Ovary (tissue), 10 donors: ENCODE results near the gene DPYSL5. TPM values are rescaled to one million over a fixed set of nuclear protein-coding genes. Genes with fewer than 3 reads are reported as not detected.

Source experiments
- DNase-seq, 5 donors: peaks; one replicate each; pipeline ENCODE4 v3.0.0-alpha.2; 2019 to 2020
- H3K27ac ChIP-seq, 2 donors: fragments of 200-600 bp; one replicate each; pipeline versions ENCODE4 v1.5.1 to v1.8.0; 2019 to 2022
- H3K27me3 ChIP-seq: fragments of 200-600 bp; one replicate; pipeline ENCODE4 v1.8.0; 2022
- H3K36me3 ChIP-seq: fragments of 200-600 bp; sonication (generic); one replicate; pipeline ENCODE4 v1.5.1; 2019
- H3K4me1 ChIP-seq: one replicate; pipeline ENCODE4 v1.8.1; 2013; ENCODE audit warnings: mild to moderate bottlenecking, moderate library complexity; ENCODE audit not compliant: insufficient read depth
- H3K4me3 ChIP-seq: fragments of 200-600 bp; sonication (generic); one replicate; pipeline ENCODE4 v1.5.1; 2017
- H3K9me3 ChIP-seq, 2 donors: fragments of 200-600 bp in 1 of 2; sonication (generic) in 1 of 2; one replicate each; pipeline versions ENCODE4 v1.5.1 to v1.8.1; 2013 to 2019; ENCODE audit warnings: mild to moderate bottlenecking in 1 of 2, moderate library complexity in 1 of 2
- CTCF ChIP-seq, 3 donors: fragments of 450-650 bp in 2 of 3; fragments of 200-600 bp in 1 of 3; IDR thresholded peaks; one replicate each; pipeline versions ENCODE4 v1.5.1 to v1.8.0; 2016 to 2022; ENCODE audit warnings: antibody characterized with exemption in 3 of 3, mild to moderate bottlenecking in 1 of 3
- EP300 ChIP-seq: sonication (generic); formaldehyde crosslinking; IDR thresholded peaks from one replicate; pipeline ENCODE4 v1.6.1; 2017; ENCODE audit warnings: antibody characterized with exemption
- POLR2A ChIP-seq: fragments of 450-650 bp; IDR thresholded peaks from one replicate; pipeline ENCODE4 v1.6.1; 2017; ENCODE audit warnings: antibody characterized with exemption, mild to moderate bottlenecking, moderate library complexity
- WGBS, 3 donors: extraction: QIAGEN DNeasy Blood & Tissue Kit in 1 of 3; methylation state at CpG; one replicate each; pipeline versions ENCODE4 v1.1.5 to v1.1.7; 2013 to 2017; 5-methylcytosine and 5-hydroxymethylcytosine counted together
- intact Hi-C, 4 donors: fragments of 100-400 bp; cut with DNase I; formaldehyde crosslinking; loops; one replicate each; pipeline versions ENCODE4 v1.11.0 to v1.15.1; 2022 to 2023
- long read RNA-seq, 3 donors: library from polyadenylated mRNA in 2 of 3; unstranded in 2 of 3; transcript quantifications; one replicate each; pipeline ENCODE4 v2.0.0 and lab custom pipeline, GENCODE V29; 2021 to 2026
- polyA plus RNA-seq, 2 donors: library from polyadenylated mRNA; stranded (reverse); fragments of 200-250 nt in 1 of 2; fragments of 350-450 nt in 1 of 2; fragmentation: Illumina TruSeq in 1 of 2; extraction: RNeasy Lipid Tissue Mini Kit (QIAGEN cat#74804) in 1 of 2; gene quantifications; one replicate each; pipeline ENCODE4 v1.2.3, GENCODE V29; 2013 to 2014
- total RNA-seq, 7 donors: library from RNA; depleted of rRNA in 2 of 7; stranded (reverse); fragments of >200 nt in 2 of 7; fragmentation: NEBNext Ultra II Directional in 3 of 7; extraction: Animal tissue kit (Norgen Biotek cat#: 25700) in 3 of 7; gene quantifications; one replicate each; pipeline versions ENCODE4 v1.1.0 to v1.2.4, GENCODE V29; 2016 to 2023
- donor health status: DM: no; HTN: no; CAD: no; lungs with moderate emphysema.
- donor health status: DM: no; HTN: no; CAD: no.
- donor health status: Bipolar disorder and iron deficiency.
- donor health status: DM: yes; HTN: yes; CAD: no.
- donor health status: DM: no; HTN: no; CAD: no.
- donor health status: DM: yes; HTN: yes; CAD: no.

DPYSL5 gene
- total RNA-seq (under 1 TPM in 4 of 7 donors, not detected in 3; 0.11 to 0.78 (median 0.26) TPM), polyA plus RNA-seq (under 1 TPM; 0.05 to 0.16 TPM)
- long read RNA-seq, donor 1, partial matches to known transcripts, result 0 of 2 reads
- long read RNA-seq, donor 1, other reads (novel, unspliced or antisense), result 2 of 2 reads
- long read RNA-seq, donor 2, full-length matches to known transcripts, result 10 of 10 reads
- long read RNA-seq, donor 2, partial matches to known transcripts, result 0 of 10 reads
- long read RNA-seq, donor 2, other reads (novel, unspliced or antisense), result 0 of 10 reads
- long read RNA-seq, donor 3, result 0 reads

- Histone ChIP-seq H3K9me3 (no peaks in the 10 kb centered on the region), H3K27ac (no peak within 1 kb of the TSS), H3K36me3 (no peaks in the 10 kb centered on the region), H3K4me3 (peak within 1 kb of the TSS; percentile 25), H3K4me1 (peaks cover 13% of the 10 kb centered on the region), H3K27me3 (peaks cover 5% of the 10 kb centered on the region)
- TF ChIP-seq POLR2A (no peak), CTCF (IDR thresholded peaks at IDR 0.05) (no peak), EP300 (no peak)
- intact Hi-C loops, result loop anchor here (2.0 to 10.0 kb wide), 6 partner anchors 77 to 457 kb away; partner anchors contain the start of genes TRIM54 (in 2 of the 4) and UCN (in 1 of the 4)
- peak in 3 of 5 donors; percentile 20 to 40 (median 23) for DNase-seq
- WGBS, 3 donors, result 0 to 1% (median 0%) methylated on average over 45 to 83 of the region's 83 CpGs
Observed at GRCh38 chr2:26847655-26848335, at the start of gene DPYSL5. Gene DPYSL5, plus strand, starts transcription at chr2:26848132. Its CDS starts 50,368 bp downstream, at chr2:26898500.

GRCh38 chr2:26801328-26801727 is 46.6 kb upstream of the DPYSL5 start:
- intact Hi-C loops, result no loop called here
- 73 to 88% (median 77%) methylated on average over 4 of the region's 4 CpGs for WGBS, 3 donors

GRCh38 chr2:26801796-26802195 is 46.1 kb upstream of the DPYSL5 start:
- no peaks in the 10 kb centered on the region for H3K9me3 ChIP-seq
- H3K27me3 ChIP-seq, result no peaks in the 10 kb centered on the region
- H3K4me3 ChIP-seq, result no peak overlapping the region
- TF ChIP-seq POLR2A (no peak), EP300 (no peak), CTCF (IDR thresholded peaks at IDR 0.05) (no peak)
- H3K4me1 ChIP-seq, result no peaks in the 10 kb centered on the region
- intact Hi-C loops, result no loop called here
- DNase-seq, result no peak
- no peaks in the 10 kb centered on the region for H3K36me3 ChIP-seq
- 87 to 90% (median 88%) methylated on average over 7 of the region's 7 CpGs for WGBS, 3 donors
- H3K27ac ChIP-seq, result no peak overlapping the region

More at GRCh38 chr2:26801328-26801727, 46.6 kb upstream of the DPYSL5 start:
- H3K27ac ChIP-seq, result no peak overlapping the region
- H3K36me3 ChIP-seq, result no peaks in the 10 kb centered on the region
- no peak for TF ChIP-seq CTCF (IDR thresholded peaks at IDR 0.05)
- TF ChIP-seq POLR2A, result no peak
- no peak for TF ChIP-seq EP300
- H3K4me3 ChIP-seq, result no peak overlapping the region
- DNase-seq, result no peak
- no peaks in the 10 kb centered on the region for H3K27me3 ChIP-seq
- no peaks in the 10 kb centered on the region for H3K9me3 ChIP-seq
- H3K4me1 ChIP-seq, result no peaks in the 10 kb centered on the region

DNA sequence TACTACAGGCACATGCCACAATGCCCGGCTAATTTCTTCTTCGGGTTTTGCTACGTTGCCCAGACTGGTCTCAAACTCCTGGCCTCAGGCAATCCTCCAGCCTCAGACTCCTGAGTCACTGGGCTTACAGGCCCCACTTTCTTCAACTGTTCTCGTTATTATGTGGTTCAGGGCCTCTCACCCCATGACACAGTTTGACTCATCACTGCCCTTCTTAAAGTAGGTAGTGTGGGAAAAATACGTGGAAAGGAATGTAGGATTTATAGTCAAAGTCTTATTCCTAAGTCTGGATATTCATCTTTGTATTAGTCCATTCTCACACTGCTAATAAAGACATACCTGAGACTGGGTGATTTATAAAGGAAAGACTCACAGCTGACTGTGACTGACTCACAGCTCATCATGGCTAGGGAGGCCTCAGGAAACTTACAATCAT is 42.7 kb upstream of the DPYSL5 start:
- Histone ChIP-seq H3K4me1 (no peaks in the 10 kb centered on the region), H3K9me3 (no peaks in the 10 kb centered on the region), H3K27ac (no peak overlapping the region), H3K36me3 (no peaks in the 10 kb centered on the region), H3K27me3 (no peaks in the 10 kb centered on the region), H3K4me3 (no peak overlapping the region)
- 62 to 87% (median 71%) methylated on average over 5 of the region's 5 CpGs for WGBS, 3 donors
- intact Hi-C loops, result no loop called here
- no peak for TF ChIP-seq CTCF (IDR thresholded peaks at IDR 0.05)
- TF ChIP-seq POLR2A, result no peak
- no peak for TF ChIP-seq EP300
- no peak for DNase-seq
